ENCODE measurements around the gene NOP56. TPM values are rescaled to one million over a fixed set of nuclear protein-coding genes. Genes with fewer than 3 reads are reported as not detected.

Gene NOP56
- polyA plus RNA-seq, 2 of the 4 experiments (the other 2 are of a cell fraction) = 571 to 658 TPM

DNA sequence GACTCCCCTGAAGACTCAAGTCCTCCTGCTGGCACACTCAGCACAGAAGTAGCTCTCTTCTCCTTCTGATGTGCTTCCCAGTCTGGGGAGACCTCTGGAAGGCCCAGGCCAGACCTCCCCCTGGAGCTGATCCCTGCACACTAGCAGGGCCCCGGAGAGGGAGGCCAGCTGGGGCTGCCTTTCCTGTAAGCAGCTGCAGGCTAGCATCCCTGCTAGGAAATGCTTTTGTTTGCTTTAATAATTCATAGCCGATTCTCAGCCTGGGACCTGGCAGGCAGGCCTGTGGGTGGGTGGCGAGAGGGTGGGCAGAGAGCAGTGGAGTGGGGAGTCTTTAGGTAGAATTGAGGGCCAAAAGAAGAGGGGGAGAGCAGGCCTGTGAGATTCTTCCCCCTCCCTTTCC is 45.3 kb downstream of the NOP56 start:
- Histone ChIP-seq H3K4me2 (no peak overlapping the region), H3K4me3 (no peak overlapping the region), H3K4me1 (peaks cover 5% of the 10 kb centered on the region; the same call in 1 of the 3 replicates), H3K9me3 (no peaks in the 10 kb centered on the region), H3K27ac (no peak overlapping the region)
- DNase-seq (ENCODE audit: low read depth in 1 of 2, low spot score in 1 of 2) (no peak), ATAC-seq (no peak), FAIRE-seq (no peak)
- ChIA-PET CTCF (interaction anchor here (0.9 to 2.9 kb wide), 2 partner anchors 12 kb away, joined by 3 to 8 read pairs; no protein-coding TSS in a partner anchor), POLR2A (no interaction called here)
- TF ChIP-seq ZNF302 (CRISPR knock-in tag; IDR thresholded peaks at IDR 0.05) (no peak), HOXB5 (CRISPR knock-in tag; IDR thresholded peaks at IDR 0.05) (no peak), EP300 (IDR thresholded peaks at IDR 0.05) (no peak), SMC3 (IDR thresholded peaks at IDR 0.05) (no peak), ESRRA (IDR thresholded peaks at IDR 0.05; ENCODE audit: borderline replicate concordance, low read length) (no peak), CBX2 (IDR thresholded peaks at IDR 0.05; ENCODE audit: borderline replicate concordance, low read depth) (no peak), MAZ (IDR thresholded peaks at IDR 0.05; ENCODE audit: borderline replicate concordance, low read depth, low read length) (no peak), HOXA7 (CRISPR knock-in tag; IDR thresholded peaks at IDR 0.05) (no peak), FOSB (CRISPR knock-in tag; IDR thresholded peaks at IDR 0.05) (no peak), MAFK (IDR thresholded peaks at IDR 0.05; ENCODE audit: partially characterized antibody) (no peak), CEBPB (IDR thresholded peaks at IDR 0.05) (no peak), RARB (CRISPR knock-in tag; IDR thresholded peaks at IDR 0.05) (no peak), TP53 (CRISPR knock-in tag; IDR thresholded peaks at IDR 0.05) (no peak), RAD21 (conservative IDR thresholded peaks at IDR 0.05 in 1 of 2, IDR thresholded peaks at IDR 0.05 in 1 of 2) (no peak)
- TF ChIP-seq, protein P1, sequence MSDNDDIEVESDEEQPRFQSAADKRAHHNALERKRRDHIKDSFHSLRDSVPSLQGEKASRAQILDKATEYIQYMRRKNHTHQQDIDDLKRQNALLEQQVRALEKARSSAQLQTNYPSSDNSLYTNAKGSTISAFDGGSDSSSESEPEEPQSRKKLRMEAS (IDR thresholded peaks at IDR 0.05) = no peak
- TF ChIP-seq, protein P2, sequence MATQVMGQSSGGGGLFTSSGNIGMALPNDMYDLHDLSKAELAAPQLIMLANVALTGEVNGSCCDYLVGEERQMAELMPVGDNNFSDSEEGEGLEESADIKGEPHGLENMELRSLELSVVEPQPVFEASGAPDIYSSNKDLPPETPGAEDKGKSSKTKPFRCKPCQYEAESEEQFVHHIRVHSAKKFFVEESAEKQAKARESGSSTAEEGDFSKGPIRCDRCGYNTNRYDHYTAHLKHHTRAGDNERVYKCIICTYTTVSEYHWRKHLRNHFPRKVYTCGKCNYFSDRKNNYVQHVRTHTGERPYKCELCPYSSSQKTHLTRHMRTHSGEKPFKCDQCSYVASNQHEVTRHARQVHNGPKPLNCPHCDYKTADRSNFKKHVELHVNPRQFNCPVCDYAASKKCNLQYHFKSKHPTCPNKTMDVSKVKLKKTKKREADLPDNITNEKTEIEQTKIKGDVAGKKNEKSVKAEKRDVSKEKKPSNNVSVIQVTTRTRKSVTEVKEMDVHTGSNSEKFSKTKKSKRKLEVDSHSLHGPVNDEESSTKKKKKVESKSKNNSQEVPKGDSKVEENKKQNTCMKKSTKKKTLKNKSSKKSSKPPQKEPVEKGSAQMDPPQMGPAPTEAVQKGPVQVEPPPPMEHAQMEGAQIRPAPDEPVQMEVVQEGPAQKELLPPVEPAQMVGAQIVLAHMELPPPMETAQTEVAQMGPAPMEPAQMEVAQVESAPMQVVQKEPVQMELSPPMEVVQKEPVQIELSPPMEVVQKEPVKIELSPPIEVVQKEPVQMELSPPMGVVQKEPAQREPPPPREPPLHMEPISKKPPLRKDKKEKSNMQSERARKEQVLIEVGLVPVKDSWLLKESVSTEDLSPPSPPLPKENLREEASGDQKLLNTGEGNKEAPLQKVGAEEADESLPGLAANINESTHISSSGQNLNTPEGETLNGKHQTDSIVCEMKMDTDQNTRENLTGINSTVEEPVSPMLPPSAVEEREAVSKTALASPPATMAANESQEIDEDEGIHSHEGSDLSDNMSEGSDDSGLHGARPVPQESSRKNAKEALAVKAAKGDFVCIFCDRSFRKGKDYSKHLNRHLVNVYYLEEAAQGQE (IDR thresholded peaks at IDR 0.05) = no peak
- TF ChIP-seq, protein P3, sequence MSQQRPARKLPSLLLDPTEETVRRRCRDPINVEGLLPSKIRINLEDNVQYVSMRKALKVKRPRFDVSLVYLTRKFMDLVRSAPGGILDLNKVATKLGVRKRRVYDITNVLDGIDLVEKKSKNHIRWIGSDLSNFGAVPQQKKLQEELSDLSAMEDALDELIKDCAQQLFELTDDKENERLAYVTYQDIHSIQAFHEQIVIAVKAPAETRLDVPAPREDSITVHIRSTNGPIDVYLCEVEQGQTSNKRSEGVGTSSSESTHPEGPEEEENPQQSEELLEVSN (IDR thresholded peaks at IDR 0.05; ENCODE audit: borderline replicate concordance, low read depth) = no peak
- TF ChIP-seq, protein P4, sequence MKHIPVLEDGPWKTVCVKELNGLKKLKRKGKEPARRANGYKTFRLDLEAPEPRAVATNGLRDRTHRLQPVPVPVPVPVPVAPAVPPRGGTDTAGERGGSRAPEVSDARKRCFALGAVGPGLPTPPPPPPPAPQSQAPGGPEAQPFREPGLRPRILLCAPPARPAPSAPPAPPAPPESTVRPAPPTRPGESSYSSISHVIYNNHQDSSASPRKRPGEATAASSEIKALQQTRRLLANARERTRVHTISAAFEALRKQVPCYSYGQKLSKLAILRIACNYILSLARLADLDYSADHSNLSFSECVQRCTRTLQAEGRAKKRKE (CRISPR knock-in tag; IDR thresholded peaks at IDR 0.05; ENCODE audit: low read depth) = no peak
- TF ChIP-seq, protein P5, sequence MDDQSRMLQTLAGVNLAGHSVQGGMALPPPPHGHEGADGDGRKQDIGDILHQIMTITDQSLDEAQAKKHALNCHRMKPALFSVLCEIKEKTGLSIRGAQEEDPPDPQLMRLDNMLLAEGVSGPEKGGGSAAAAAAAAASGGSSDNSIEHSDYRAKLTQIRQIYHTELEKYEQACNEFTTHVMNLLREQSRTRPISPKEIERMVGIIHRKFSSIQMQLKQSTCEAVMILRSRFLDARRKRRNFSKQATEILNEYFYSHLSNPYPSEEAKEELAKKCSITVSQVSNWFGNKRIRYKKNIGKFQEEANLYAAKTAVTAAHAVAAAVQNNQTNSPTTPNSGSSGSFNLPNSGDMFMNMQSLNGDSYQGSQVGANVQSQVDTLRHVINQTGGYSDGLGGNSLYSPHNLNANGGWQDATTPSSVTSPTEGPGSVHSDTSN (IDR thresholded peaks at IDR 0.05) = no peak
- WGBS (ENCODE audit: missing lambda C conversion rate) = 45% methylated on average over 3 of the region's 3 CpGs

DNA sequence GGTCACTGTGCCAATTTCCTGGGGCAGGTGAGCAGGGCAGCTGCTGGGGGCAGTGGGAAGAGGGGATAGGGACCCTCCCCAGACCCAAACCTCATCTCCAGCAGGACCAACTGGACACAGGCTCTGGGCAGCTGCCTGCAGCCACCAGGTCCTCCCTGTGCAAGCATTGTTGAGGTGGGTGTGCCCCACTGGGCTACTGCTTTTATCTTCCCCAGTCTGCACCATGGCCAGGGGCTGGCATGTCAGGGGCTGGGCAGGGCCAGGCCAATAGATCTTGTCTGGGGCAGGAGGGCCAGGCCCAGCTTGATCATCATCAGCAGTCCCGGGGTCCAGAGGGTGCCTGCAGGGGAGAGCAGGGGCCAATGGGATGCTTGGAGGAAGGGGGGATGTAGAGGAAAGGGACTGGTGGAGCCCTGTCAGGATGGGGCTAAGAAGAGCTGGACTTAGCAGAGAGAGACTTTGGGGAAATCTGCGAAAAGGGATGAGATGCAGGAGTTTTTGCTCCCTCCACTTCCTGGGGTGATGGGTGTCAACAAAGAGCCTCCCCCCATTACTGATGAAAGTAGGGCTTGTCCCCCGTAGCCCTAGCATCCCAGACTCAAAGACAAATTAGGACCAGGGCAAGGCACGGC is 45.9 kb downstream of the NOP56 start:
- Histone ChIP-seq H3K9me3 (no peaks in the 10 kb centered on the region), H3K4me2 (no peak overlapping the region), H3K4me1 (peaks cover 5% of the 10 kb centered on the region; the same call in 1 of the 3 replicates), H3K4me3 (no peak overlapping the region), H3K27ac (no peak overlapping the region)
- ChIA-PET CTCF (interaction anchor here (0.9 to 2.9 kb wide), 3 partner anchors 12 to 44 kb away, joined by 3 to 8 read pairs (median 6); no protein-coding TSS in a partner anchor), POLR2A (no interaction called here)
- no peak for ATAC-seq
- no peak for DNase-seq (ENCODE audit: low read depth in 1 of 2, low spot score in 1 of 2)
- FAIRE-seq = no peak
- 40% methylated on average over 4 of the region's 4 CpGs for WGBS (ENCODE audit: missing lambda C conversion rate)
- TF ChIP-seq HEYL (CRISPR knock-in tag; IDR thresholded peaks at IDR 0.05) = no peak
- no peak for TF ChIP-seq SMC3 (IDR thresholded peaks at IDR 0.05)
- no peak for TF ChIP-seq MAZ (IDR thresholded peaks at IDR 0.05; ENCODE audit: borderline replicate concordance, low read depth, low read length)
- no peak for TF ChIP-seq CBX8 (IDR thresholded peaks at IDR 0.05)
- no peak for TF ChIP-seq CEBPB (IDR thresholded peaks at IDR 0.05)
- no peak for TF ChIP-seq EHF (CRISPR knock-in tag; IDR thresholded peaks at IDR 0.05)
- TF ChIP-seq RNF2 (IDR thresholded peaks at IDR 0.05; ENCODE audit: borderline replicate concordance, low read depth) = no peak
- TF ChIP-seq HDAC2 (IDR thresholded peaks at IDR 0.05) = no peak
- no peak for TF ChIP-seq ESRRA (IDR thresholded peaks at IDR 0.05; ENCODE audit: borderline replicate concordance, low read length)
- no peak for TF ChIP-seq CHD4 (IDR thresholded peaks at IDR 0.05; ENCODE audit: borderline replicate concordance)
- TF ChIP-seq, protein P6, sequence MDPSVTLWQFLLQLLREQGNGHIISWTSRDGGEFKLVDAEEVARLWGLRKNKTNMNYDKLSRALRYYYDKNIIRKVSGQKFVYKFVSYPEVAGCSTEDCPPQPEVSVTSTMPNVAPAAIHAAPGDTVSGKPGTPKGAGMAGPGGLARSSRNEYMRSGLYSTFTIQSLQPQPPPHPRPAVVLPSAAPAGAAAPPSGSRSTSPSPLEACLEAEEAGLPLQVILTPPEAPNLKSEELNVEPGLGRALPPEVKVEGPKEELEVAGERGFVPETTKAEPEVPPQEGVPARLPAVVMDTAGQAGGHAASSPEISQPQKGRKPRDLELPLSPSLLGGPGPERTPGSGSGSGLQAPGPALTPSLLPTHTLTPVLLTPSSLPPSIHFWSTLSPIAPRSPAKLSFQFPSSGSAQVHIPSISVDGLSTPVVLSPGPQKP (IDR thresholded peaks at IDR 0.05; ENCODE audit: low read depth, low read length) = no peak
- TF ChIP-seq, protein P5 (IDR thresholded peaks at IDR 0.05) = no peak
- TF ChIP-seq NFE2L2 (conservative IDR thresholded peaks at IDR 0.05; ENCODE audit: low read length) = no peak
- TF ChIP-seq MAFK (IDR thresholded peaks at IDR 0.05; ENCODE audit: partially characterized antibody) = no peak
- TF ChIP-seq TP53 (CRISPR knock-in tag; IDR thresholded peaks at IDR 0.05) = no peak
- TF ChIP-seq ZNF302 (CRISPR knock-in tag; IDR thresholded peaks at IDR 0.05) = no peak

Data from A549 (cell line).